Measurements from ENCODE around the gene TLR1.

GRCh38 chr4:38780833-38781484, 23.6 kb downstream of the TLR1 start:
- TF ChIP-seq CTCF (tag by site-specific recombination; IDR thresholded peaks at IDR 0.05) (no peak), ZSCAN30 (tag by site-specific recombination; IDR thresholded peaks at IDR 0.05) (no peak), ZBTB10 (tag by site-specific recombination; IDR thresholded peaks at IDR 0.05) (no peak), ZNF23 (tag by site-specific recombination; IDR thresholded peaks at IDR 0.05; ENCODE audit: borderline replicate concordance) (no peak), ZNF280C (tag by site-specific recombination; IDR thresholded peaks at IDR 0.05) (no peak), SP7 (tag by site-specific recombination; IDR thresholded peaks at IDR 0.05) (no peak), ZNF621 (tag by site-specific recombination; IDR thresholded peaks at IDR 0.05) (no peak), ATF2 (tag by site-specific recombination; IDR thresholded peaks at IDR 0.05; ENCODE audit: low read depth) (no peak)

Measured in HEK293 (cell line).